ENCODE results near the gene ACVR1.

Gene ACVR1

DNA sequence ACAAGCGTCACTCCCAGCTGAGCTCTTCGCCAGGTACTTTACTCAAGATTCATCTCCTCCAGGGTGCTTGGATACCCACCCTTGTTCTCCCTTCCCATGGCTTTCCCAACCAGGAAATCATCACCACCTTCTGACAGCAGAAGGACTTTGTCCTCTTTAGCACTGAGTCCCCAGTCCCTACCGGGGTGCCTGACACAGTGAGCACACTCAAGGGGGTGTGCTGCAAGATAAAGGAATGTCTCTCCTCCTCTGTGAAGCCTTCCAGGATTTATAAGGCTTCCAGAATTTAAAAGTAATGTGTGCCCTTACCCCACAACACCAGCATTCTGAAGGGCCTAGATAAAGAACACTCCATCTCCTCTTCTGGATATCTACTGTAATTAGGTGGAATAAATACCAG is 39.6 kb downstream of the ACVR1 start:
- no peak for TF ChIP-seq CTCF (conservative IDR thresholded peaks at IDR 0.05; ENCODE audit: control insufficient read depth, insufficient read depth, low read depth, low read length)
- DNase-seq (ENCODE audit: low read depth) = no peak

GRCh38 chr2:157835425-157835824 is 40.7 kb downstream of the ACVR1 start:
- no peak for DNase-seq (ENCODE audit: low read depth)
- H3K4me3 ChIP-seq (ENCODE audit: control insufficient read depth, low read depth, low read length) = no peak overlapping the region
- TF ChIP-seq CTCF (conservative IDR thresholded peaks at IDR 0.05; ENCODE audit: control insufficient read depth, insufficient read depth, low read depth, low read length) = no peak

More for the DNA sequence above, 39.6 kb downstream of the ACVR1 start:
- H3K4me3 ChIP-seq (ENCODE audit: control insufficient read depth, low read depth, low read length) = no peak overlapping the region

- no peak for TF ChIP-seq CTCF (conservative IDR thresholded peaks at IDR 0.05; ENCODE audit: control insufficient read depth, insufficient read depth, low read depth, low read length)
- DNase-seq (ENCODE audit: low read depth) = no peak
- no peak overlapping the region for H3K4me3 ChIP-seq (ENCODE audit: control insufficient read depth, low read depth, low read length)
Measured at GRCh38 chr2:157835006-157835405, 41.1 kb downstream of the ACVR1 start.

DNA sequence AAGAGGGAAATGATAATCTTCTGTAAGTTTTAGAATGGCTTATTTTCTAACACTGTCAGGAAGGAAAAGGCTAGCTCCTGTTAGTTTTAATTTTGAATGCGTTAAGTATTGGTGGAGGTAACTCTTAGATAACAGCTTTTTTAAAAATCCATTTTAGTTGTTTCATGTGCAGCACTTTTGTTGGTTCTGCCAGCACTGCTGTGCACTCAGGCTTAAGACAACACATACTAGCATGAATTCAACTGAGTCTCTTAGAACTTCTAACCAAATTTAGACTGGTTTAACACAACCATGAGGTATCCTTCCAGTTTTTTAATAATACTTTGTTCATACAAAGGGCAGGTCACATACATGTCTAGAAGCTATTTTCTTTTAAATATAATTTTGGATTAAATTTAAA is 42.4 kb downstream of the ACVR1 start:
- no peak for DNase-seq (ENCODE audit: low read depth)
- no peak for TF ChIP-seq CTCF (conservative IDR thresholded peaks at IDR 0.05; ENCODE audit: control insufficient read depth, insufficient read depth, low read depth, low read length)
- no peak overlapping the region for H3K4me3 ChIP-seq (ENCODE audit: control insufficient read depth, low read depth, low read length)

- H3K4me3 ChIP-seq (ENCODE audit: control insufficient read depth, low read depth, low read length) = no peak overlapping the region
- TF ChIP-seq CTCF (conservative IDR thresholded peaks at IDR 0.05; ENCODE audit: control insufficient read depth, insufficient read depth, low read depth, low read length) = no peak
- no peak for DNase-seq (ENCODE audit: low read depth)
Measured at GRCh38 chr2:157831573-157832315, 44.4 kb downstream of the ACVR1 start.

DNA sequence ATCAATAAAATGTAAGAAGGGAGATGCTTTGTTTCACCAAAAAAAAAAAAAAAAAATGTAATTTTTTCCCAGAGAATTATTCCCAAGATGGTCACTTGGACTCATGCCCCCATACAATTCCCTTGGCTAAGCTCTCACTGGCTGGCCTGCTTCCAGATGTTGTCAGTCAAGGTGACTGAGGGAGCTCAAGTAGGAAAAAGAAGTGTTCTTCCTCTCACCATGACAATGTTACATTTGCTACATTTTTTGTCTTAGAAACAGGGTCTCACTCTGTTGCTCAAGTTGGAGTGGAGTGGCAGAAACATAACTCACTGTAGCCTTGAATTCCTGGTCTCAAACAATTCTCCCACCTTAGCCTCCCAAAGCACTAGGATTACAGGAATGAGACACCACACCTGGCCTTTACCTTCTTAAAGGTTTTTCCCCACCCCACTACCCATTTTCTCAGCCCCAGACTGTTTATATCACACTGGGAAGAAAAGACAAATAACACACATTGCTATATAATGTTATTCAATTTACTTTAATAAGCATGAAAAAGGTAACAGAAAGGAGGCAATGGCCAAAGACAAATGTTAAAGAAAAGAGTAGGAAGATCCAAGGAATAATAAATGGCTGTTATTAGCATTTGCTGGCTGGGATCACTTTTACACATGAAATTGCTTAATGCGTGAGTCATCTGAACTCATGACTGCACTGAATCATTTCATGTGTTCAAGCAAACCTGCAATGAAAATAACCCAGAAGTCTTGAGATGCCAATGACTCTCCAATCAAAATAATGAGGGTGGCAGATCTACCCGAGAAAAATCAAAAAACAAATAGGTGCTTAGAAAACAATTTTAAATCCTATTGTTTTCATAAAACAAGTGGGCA is 45.2 kb downstream of the ACVR1 start:
- peak; percentile 97 for DNase-seq (ENCODE audit: low read depth)
- TF ChIP-seq CTCF (conservative IDR thresholded peaks at IDR 0.05; ENCODE audit: control insufficient read depth, insufficient read depth, low read depth, low read length) = no peak
- no peak overlapping the region for H3K4me3 ChIP-seq (ENCODE audit: control insufficient read depth, low read depth, low read length)

Measured in fibroblast of mammary gland (primary cell).